ENCODE results near the gene ANO4. TPM values are rescaled to one million over a fixed set of nuclear protein-coding genes. Genes with fewer than 3 reads are reported as not detected.

The ANO4 gene
- total and polyA plus RNA-seq, 2 donors (not counting 1 experiment from before 2014, with no cell fraction given) = not detected

DNA sequence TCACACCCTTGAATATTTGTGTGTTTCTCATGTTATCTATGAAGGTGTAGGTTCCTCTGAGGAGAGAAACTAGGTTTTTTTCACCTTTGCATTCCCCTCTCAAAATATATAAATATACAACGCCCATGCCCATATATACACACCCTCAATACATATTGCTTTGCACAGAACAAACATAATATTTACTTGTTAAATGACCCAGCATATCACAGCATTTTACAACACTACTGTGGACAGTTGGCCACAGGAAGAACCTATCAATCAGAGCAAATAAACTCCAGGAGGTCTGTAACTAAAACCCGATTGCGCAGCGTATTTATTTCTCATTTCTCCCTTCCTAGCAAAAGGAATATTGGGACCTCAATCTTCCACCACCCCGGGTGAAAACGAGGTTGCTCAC, 219.4 kb downstream of the ANO4 start:
- H3K4me1 ChIP-seq (ENCODE audit: control insufficient read depth in 2 of 2, insufficient read depth in 2 of 2, low read length in 2 of 2) = no peaks in the 10 kb centered on the region
- no peaks in the 10 kb centered on the region for H3K79me2 ChIP-seq (ENCODE audit: control insufficient read depth, insufficient read depth, low read length)
- peaks cover 4% of the 10 kb centered on the region for H3K9me3 Mint-ChIP-seq (ENCODE audit: insufficient read depth)
- WGBS (ENCODE audit: insufficient coverage) = 100% methylated on average over 2 of the region's 6 CpGs
- no peak overlapping the region for H3K27ac ChIP-seq (ENCODE audit: low read length in 2 of 2)
- no peak for ATAC-seq (ENCODE audit: low read depth)
- H3K9ac ChIP-seq (ENCODE audit: low read length) = no peak overlapping the region
- H2AFZ ChIP-seq (ENCODE audit: insufficient read depth, low read depth, low read length, poor library complexity, severe bottlenecking) = no peak overlapping the region
- ChIA-PET POLR2A (no interaction called here), CTCF (no interaction called here)
- H3K4me2 ChIP-seq (replicated peaks; ENCODE audit: low read depth, low read length, poor library complexity, severe bottlenecking) = no peak overlapping the region
- H3K4me1 Mint-ChIP-seq = no peaks in the 10 kb centered on the region
- intact Hi-C loops (cut with micrococcal nuclease) = no loop called here
- no peak overlapping the region for H3K4me3 Mint-ChIP-seq
- DNase-seq = no peak
- TF ChIP-seq EZH2 (IDR thresholded peaks at IDR 0.05; ENCODE audit: borderline replicate concordance, insufficient read depth, low read depth, low read length, poor library complexity, severe bottlenecking) = no peak
- TF ChIP-seq, protein P1, sequence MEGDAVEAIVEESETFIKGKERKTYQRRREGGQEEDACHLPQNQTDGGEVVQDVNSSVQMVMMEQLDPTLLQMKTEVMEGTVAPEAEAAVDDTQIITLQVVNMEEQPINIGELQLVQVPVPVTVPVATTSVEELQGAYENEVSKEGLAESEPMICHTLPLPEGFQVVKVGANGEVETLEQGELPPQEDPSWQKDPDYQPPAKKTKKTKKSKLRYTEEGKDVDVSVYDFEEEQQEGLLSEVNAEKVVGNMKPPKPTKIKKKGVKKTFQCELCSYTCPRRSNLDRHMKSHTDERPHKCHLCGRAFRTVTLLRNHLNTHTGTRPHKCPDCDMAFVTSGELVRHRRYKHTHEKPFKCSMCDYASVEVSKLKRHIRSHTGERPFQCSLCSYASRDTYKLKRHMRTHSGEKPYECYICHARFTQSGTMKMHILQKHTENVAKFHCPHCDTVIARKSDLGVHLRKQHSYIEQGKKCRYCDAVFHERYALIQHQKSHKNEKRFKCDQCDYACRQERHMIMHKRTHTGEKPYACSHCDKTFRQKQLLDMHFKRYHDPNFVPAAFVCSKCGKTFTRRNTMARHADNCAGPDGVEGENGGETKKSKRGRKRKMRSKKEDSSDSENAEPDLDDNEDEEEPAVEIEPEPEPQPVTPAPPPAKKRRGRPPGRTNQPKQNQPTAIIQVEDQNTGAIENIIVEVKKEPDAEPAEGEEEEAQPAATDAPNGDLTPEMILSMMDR (IDR thresholded peaks at IDR 0.05) = no peak
- H3K4me3 ChIP-seq (ENCODE audit: control extremely low read depth in 1 of 5, extremely low read depth in 1 of 5, insufficient read depth in 1 of 5, low read depth in 2 of 5, low read length in 4 of 5) = no peak overlapping the region
- no peaks in the 10 kb centered on the region for H3K27me3 Mint-ChIP-seq
- no peaks in the 10 kb centered on the region for H3K27me3 ChIP-seq (replicated peaks in 1 of 4; ENCODE audit: control extremely low read depth in 1 of 4, control insufficient read depth in 3 of 4, insufficient read depth in 4 of 4, low read length in 3 of 4)
- no peak overlapping the region for H3K27ac Mint-ChIP-seq
- H3K9me3 ChIP-seq (ENCODE audit: control extremely low read depth in 1 of 3, control insufficient read depth in 2 of 3, insufficient read depth in 1 of 3, low read length in 2 of 3) = peaks cover 0 to 7% (median 0%) of the 10 kb centered on the region in 3 donors
- H3K36me3 ChIP-seq (replicated peaks in 1 of 2; ENCODE audit: control extremely low read depth in 1 of 2, control insufficient read depth in 1 of 2, extremely low read depth in 1 of 2, insufficient read depth in 2 of 2, low read length in 1 of 2) = no peaks in the 10 kb centered on the region
- H4K20me1 ChIP-seq (ENCODE audit: control insufficient read depth, insufficient read depth, low read length, poor library complexity, severe bottlenecking) = no peaks in the 10 kb centered on the region

DNA sequence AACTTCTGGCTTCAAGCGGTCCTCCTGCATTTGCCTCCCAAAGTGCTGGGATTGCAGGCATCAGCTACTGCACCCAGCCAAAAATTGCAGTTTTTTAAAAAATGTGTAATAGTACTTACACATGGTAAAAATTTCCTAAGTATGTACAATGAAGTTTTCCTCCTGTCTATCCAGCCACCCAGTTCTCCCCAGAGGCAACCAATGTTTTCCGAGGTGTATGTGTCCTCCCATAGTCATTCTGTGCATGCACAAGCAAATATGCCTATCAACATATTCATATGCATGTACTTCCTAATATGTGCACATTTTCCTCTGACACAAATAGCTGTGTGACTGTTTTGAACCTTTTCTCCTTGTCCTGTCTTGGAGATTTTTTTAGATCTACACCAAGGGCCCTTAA, 220.5 kb downstream of the ANO4 start:
- intact Hi-C loops (cut with micrococcal nuclease) = no loop called here
- no peak overlapping the region for H3K4me3 Mint-ChIP-seq
- no peaks in the 10 kb centered on the region for H3K27me3 Mint-ChIP-seq
- no peak for DNase-seq
- ATAC-seq (ENCODE audit: low read depth) = no peak
- Histone ChIP-seq H3K27ac (ENCODE audit: low read length in 2 of 2) (no peak overlapping the region), H3K9me3 (ENCODE audit: control extremely low read depth in 1 of 3, control insufficient read depth in 2 of 3, insufficient read depth in 1 of 3, low read length in 2 of 3) (no peaks in the 10 kb centered on the region), H3K4me2 (replicated peaks; ENCODE audit: low read depth, low read length, poor library complexity, severe bottlenecking) (no peak overlapping the region), H3K79me2 (ENCODE audit: control insufficient read depth, insufficient read depth, low read length) (no peaks in the 10 kb centered on the region), H3K4me3 (ENCODE audit: control extremely low read depth in 1 of 5, extremely low read depth in 1 of 5, insufficient read depth in 1 of 5, low read depth in 2 of 5, low read length in 4 of 5) (no peak overlapping the region), H2AFZ (ENCODE audit: insufficient read depth, low read depth, low read length, poor library complexity, severe bottlenecking) (no peak overlapping the region), H3K36me3 (replicated peaks in 1 of 2; ENCODE audit: control extremely low read depth in 1 of 2, control insufficient read depth in 1 of 2, extremely low read depth in 1 of 2, insufficient read depth in 2 of 2, low read length in 1 of 2) (no peaks in the 10 kb centered on the region), H3K27me3 (replicated peaks in 1 of 4; ENCODE audit: control extremely low read depth in 1 of 4, control insufficient read depth in 3 of 4, insufficient read depth in 4 of 4, low read length in 3 of 4) (no peaks in the 10 kb centered on the region), H3K9ac (ENCODE audit: low read length) (no peak overlapping the region), H4K20me1 (ENCODE audit: control insufficient read depth, insufficient read depth, low read length, poor library complexity, severe bottlenecking) (no peaks in the 10 kb centered on the region), H3K4me1 (ENCODE audit: control insufficient read depth in 2 of 2, insufficient read depth in 2 of 2, low read length in 2 of 2) (no peaks in the 10 kb centered on the region)
- POLR2A ChIA-PET = no interaction called here
- no peaks in the 10 kb centered on the region for H3K4me1 Mint-ChIP-seq
- peaks cover under 1% of the 10 kb centered on the region for H3K9me3 Mint-ChIP-seq (ENCODE audit: insufficient read depth)
- TF ChIP-seq, protein P1 (IDR thresholded peaks at IDR 0.05) = no peak
- TF ChIP-seq EZH2 (IDR thresholded peaks at IDR 0.05; ENCODE audit: borderline replicate concordance, insufficient read depth, low read depth, low read length, poor library complexity, severe bottlenecking) = no peak
- H3K27ac Mint-ChIP-seq = no peak overlapping the region
- CTCF ChIA-PET = no interaction called here
- WGBS (ENCODE audit: insufficient coverage) = 75% methylated on average over 1 of the region's 2 CpGs

Measured in B cell (primary cell).